HG03108 (cell line): ENCODE measurements around the gene DPP7.

Experiments used
- ATAC-seq: cut with Tn5 transposase; IDR thresholded peaks from one replicate; pipeline ENCODE4 v1.9.1; 2021; ENCODE audit warnings: moderate library complexity; ENCODE audit not compliant: unreplicated experiment

Gene DPP7

GRCh38 chr9:137095664-137096517 lies 18.6 kb downstream of the DPP7 start:
- peak; percentile 88 for ATAC-seq

DNA sequence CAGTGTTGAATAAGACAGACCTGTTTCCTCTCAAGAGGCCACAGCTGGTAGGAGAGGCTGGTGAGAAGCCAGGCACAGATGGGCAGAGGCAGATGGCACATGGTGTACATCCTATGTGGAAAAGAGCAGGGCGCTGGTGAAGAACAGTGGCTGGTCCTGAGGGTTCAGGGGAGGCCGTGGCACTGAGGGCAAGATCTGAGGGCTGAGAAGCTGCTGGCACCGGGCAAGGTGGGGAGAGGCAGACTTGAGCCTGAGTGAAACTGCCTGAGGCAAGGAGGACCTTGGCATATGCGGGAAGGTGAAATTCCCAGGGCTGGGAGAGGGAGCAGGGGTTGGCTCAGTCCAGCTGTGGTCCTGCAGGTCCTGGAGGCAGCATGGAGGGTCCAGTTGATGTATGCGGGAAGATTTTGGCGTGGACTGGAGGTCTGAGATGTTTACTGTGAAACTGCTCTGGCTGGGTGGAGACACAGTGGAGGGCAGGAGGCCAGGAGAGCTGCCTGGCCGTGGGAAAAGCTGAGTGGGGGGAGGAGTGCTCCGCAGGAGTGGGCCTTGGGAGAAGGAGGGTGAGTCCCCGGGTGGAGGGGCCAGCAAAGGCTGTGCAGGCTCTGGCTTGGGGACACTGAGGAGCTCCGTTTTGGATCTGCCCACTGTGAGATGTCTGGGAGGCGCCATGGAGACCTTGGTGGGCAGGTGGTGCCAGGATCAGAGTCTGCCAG lies 25.1 kb downstream of the DPP7 start:
- ATAC-seq, result no peak

GRCh38 chr9:137088121-137088520 lies 26.4 kb downstream of the DPP7 start:
- no peak for ATAC-seq

DNA sequence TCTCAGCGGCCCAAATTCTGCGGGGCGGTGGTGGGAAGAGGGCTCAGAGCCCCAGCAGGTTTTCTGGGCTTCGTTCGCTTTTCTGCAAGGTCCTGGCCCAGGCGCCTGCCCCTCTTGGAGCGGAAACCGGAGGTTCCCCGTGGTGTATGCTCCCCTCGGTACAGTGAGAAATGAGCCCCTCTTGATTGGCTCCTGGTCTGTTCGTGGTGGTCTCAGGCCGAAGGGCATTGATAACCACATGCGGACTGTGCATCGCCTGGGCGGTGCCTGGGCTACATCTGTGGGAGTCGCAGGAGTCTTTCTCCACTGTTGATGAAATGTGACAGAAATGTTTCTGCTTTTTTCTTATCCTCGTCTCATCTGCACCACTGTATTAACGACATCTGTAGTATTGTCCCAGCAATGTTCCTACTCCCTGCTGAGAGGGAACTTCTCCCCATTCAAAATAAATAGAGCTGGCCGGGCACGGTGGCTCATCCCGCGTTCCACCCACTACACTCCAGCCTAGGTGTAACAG lies 27.1 kb downstream of the DPP7 start:
- ATAC-seq, result no peak

GRCh38 chr9:137086531-137087408 lies 27.8 kb downstream of the DPP7 start, which contains the start of gene MAN1B1:
Gene MAN1B1 (plus strand): TSS chr9:137086985. CDS start chr9:137087000, 15 bp downstream.
- peak; percentile 85 for ATAC-seq

DNA sequence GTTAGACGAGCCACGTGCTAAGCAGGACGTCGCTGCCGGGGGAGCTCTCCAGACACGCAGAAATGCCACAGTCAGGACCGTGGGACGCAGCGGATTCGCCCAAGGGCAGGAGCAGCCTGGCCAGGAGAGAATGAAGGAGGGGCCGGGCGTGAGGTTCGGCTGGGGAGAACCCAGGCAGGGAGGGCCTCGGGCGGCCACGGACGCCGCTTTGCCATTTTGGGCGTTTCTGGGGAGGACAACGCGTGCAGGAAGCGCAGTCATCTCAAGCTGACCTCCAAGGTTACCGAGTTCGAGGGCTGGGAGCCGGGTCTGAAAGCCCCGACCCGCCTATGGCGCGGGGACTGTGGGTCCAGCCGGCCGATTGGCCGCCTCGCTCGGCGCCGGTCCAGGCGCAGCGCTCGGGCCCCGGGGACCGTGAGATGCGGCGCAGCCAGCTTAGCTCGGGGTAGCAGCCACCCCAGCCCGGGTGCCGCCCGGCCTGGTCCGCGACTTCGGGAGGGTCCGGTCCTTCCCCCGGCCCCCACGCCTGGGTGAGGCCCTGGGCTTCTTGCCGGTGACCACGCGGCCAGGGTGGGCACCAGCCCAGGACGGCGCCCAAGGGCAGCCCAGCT lies 28.5 kb downstream of the DPP7 start:
- peak; percentile 4 for ATAC-seq

GRCh38 chr9:137084526-137084925 lies 30.0 kb downstream of the DPP7 start:
- ATAC-seq, result no peak

DNA sequence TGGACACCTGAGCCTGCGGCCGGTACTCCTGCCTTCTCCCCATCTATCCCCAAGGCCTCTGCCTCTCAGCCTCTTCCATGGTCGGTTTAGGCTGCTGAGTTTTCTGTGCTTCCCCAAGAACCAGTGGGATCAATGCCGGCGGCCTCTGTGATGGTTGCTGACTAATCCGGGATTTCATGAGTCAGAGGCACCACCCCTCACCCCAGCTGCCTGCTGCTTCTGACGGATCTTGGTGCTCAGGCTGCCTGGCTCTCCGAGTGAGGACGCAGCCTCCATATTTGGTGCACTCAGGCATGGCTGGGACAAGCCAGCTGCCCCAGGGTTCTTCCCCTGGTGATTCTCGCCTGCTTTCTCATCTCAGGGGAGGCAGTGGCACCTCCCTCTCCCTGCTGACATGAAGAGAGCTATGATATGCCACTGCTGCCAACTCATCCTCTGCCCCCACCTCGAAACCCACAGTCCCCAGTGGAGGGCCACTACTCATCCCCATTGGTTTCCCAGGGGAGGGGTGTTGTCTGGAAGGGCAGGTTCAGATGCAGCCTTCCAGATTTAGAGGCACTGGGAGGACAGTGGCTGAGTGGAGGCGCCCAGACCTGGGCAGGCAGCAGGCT lies 31.0 kb downstream of the DPP7 start:
- no peak for ATAC-seq

DNA sequence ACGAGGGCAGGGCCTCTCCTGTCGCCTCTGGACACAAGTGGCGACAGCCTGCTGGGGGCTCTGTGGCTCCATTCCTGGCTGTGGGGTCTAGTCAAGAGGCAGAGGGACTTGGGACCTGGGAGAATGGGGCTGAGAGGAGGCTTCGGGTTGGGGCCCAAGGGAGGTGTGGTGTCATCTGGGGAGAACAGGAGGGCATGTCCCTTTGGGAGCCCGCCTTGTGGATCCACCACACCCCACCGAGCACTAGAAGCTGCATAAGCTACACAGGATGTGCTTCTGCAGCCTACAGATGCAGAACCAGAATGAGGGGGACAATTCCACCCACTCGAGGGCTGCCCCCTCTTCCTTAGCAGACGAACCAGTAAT lies 31.6 kb downstream of the DPP7 start:
- no peak for ATAC-seq

DNA sequence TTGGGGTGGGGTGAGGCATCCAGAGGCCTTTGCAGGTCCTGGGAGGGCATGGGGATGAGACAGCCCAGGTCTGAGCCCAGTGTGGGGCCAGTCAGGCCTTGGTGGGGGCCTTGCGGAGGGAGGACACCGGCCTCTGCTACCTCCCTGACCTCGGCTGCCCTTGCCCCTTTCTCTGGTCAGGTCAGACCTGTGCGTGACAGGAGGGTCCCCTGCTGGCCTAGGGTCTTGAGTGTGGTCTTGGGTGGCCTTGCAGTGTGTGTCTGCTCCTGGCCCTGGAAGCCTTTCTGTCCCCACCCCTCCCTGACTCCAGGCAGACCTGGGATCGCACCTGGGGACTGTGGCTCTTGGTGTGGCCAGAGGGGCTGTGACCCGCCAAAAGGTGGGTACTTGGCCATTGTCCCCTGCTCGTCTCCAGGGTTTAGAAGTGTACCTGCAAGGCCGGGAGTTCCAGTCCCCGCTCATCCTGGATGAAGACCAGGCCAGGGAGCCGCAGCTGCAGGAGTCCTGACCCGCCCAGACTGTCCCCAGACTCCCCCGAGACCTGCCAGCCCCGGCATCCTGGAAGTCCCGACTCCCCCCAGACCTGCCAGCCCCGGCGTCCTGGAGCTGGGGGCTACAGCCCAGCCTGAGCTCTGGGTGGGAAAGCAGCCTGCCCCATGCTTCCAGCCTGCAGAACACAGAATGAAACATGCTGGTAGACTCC lies 32.2 kb downstream of the DPP7 start:
- no peak for ATAC-seq

DNA sequence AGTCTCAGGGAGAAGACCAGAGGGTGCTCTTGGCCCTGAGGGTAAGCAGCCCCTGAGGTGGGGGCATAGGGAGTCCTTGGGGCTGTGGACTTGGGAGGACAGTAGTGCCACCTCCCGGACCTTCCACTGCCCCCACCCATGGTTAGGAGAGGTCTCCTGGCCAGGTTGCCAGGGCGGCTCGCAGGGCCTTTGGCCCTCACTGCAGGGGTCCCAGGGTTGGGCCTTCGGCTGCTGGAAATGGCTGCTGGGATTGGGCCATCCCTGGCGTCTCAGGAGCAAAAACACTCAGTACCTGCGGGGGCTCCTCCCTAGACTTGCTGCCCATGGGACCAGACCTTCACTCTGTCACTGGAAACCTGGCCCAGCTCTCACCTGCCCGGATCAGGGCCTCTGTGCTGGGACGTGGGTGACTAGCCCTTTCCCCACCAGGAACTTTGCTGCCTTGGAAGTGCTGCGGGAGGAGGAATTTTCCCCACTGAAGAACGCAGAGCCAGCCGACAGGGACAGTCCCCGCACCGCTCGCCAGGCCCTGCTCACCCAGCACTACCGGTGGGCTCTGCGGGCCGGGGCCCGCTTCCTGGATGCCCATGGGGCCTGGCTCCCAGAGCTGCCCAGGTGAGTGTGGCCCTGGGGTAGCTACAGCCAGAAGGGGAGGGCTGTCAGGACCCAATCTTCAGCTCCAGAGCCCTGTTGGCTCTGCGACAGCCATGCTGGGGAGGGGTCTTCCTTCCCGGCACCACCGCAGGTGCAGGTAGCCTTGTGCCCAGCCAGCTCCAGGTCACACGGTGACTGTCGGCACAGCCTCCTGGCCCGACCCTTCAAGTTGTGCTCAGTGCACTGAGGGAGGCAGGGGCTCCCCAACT lies 34.0 kb downstream of the DPP7 start:
- no peak for ATAC-seq

GRCh38 chr9:137079401-137079787 lies 35.1 kb downstream of the DPP7 start:
- no peak for ATAC-seq

DNA sequence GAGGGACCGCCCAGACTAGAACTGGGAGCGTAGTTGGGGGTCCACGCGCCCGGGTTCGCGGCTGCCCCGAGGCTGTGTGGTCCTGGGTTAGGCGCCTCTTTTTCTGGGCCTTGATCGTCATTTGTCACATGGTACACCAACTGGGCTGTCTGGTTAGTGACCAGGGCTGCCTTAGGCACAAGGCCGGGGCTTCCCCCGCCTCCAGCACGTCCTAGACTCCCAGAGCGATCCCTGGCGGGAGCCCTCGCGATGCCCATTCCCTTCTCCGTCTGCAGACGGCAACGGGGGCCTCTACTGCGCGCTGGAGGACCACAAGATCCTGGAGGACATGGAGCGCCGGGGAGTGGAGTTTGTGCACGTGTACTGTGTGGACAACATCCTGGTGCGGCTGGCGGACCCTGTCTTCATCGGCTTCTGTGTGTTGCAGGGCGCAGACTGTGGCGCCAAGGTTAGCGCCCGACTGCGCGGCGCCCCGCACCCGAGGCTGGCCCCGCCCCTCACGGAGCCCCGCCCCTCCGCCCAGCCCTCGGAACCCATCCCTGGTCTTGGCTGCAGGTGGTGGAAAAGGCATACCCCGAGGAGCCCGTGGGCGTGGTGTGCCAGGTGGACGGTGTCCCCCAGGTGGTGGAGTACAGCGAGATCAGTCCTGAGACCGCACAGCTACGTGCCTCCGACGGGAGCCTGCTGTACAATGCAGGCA lies 35.7 kb downstream of the DPP7 start:
- ATAC-seq, result no peak

GRCh38 chr9:137077758-137078693 lies 36.5 kb downstream of the DPP7 start:
- ATAC-seq, result peak; percentile 28

DNA sequence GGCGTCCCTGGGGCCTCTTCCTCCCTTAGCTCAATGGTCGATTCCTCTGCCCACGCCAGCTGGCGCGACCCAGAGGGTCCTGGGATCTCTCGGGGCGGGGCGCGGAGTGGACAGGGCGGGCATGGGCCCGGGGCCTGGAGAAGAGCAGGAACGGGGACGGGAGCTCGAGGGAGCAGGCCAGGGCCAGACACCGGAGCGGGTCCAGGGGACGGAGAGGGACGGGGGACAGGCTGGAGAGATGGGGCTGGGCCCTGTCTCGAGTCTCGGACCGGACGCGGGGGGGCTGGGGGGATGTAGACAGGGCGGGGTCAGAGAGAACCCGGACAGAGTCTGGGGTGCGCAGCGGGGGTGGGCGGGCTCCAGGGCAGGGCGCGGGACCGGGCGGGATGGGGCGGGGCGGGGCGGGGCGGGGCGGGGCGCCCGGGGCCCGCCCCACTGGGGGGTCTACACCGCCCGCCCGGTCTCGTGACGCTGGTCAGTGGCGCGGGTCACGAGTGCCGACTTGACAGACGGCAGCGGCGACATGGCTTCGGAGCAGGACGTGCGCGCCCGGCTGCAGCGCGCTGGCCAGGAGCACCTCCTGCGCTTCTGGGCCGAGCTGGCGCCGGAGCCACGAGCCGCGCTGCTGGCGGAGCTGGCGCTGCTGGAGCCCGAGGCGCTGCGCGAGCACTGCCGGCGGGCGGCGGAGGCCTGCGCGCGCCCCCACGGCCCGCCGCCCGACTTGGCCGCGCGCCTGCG lies 37.4 kb downstream of the DPP7 start, which contains the start of gene UAP1L1:
Gene UAP1L1 (plus strand): TSS at position 508 of the 738 bp plus-strand sequence. CDS start 16 bp downstream, at position 524.
- peak; percentile 45 for ATAC-seq

DNA sequence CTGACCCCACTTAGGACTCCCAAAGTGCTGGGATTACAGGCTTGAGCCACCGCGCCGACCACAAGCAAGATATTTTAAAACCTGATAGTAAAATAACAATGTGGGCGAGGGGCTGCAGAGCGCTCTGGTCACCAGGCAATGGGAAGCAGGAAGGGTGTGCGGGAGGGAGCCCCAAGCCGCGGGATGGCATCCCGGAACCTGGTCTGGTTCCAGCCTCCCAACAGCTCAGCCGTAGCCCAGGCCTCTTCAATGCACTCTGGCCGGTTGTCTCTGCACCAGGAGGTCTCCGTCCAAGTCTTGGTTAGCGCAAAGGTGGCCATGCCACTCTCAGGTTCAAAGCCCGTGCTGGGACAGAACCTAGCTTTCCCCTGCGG lies 37.9 kb downstream of the DPP7 start:
- ATAC-seq, result no peak
